Thyroid gland (tissue), 4 donors: ENCODE measurements around the gene GARNL3. TPM values are rescaled to one million over a fixed set of nuclear protein-coding genes. Genes with fewer than 3 reads are reported as not detected.

ENCODE experiments used
- DNase-seq, 2 donors: peaks; one replicate each; pipeline ENCODE4 v3.0.0-alpha.2; 2019
- H3K27ac ChIP-seq, 3 donors: fragments of 200-600 bp; sonication (generic); 1 replicate in 2 of 3; 2 replicates in 1 of 3; pipeline ENCODE4 v1.5.1; 2016 to 2019; ENCODE audit warnings: mild to moderate bottlenecking in 1 of 3, moderate library complexity in 1 of 3
- H3K27me3 ChIP-seq: fragments of 200-600 bp; sonication (generic); one replicate; pipeline ENCODE4 v1.5.1; 2019
- H3K36me3 ChIP-seq, 2 donors: fragments of 200-600 bp; sonication (generic); one replicate each; pipeline ENCODE4 v1.5.1; 2016 to 2019
- H3K4me1 ChIP-seq, 2 donors: fragments of 200-600 bp; sonication (generic); one replicate each; pipeline ENCODE4 v1.5.1; 2017 to 2019
- H3K4me3 ChIP-seq, 3 donors: fragments of 200-600 bp; sonication (generic); replicated peaks in 1 of 3; 1 replicate in 2 of 3; 2 replicates in 1 of 3; pipeline ENCODE4 v1.5.1; 2016; ENCODE audit warnings: mild to moderate bottlenecking in 1 of 3
- H3K9me3 ChIP-seq: fragments of 200-600 bp; sonication (generic); one replicate; pipeline ENCODE4 v1.5.1; 2017
- POLR2A ChIP-seq, 2 donors: fragments of 450-650 bp; IDR thresholded peaks; one replicate each; pipeline ENCODE4 v1.6.1; 2017; ENCODE audit warnings: antibody characterized with exemption in 2 of 2, mild to moderate bottlenecking in 2 of 2, moderate library complexity in 1 of 2
- WGBS, 2 donors: methylation state at CpG; one replicate each; pipeline ENCODE4 v1.1.5; 2017; 5-methylcytosine and 5-hydroxymethylcytosine counted together
- intact Hi-C: fragments of 100-400 bp; cut with DNase I; formaldehyde crosslinking; loops from one replicate; pipeline ENCODE4 v1.15.1; 2023
- total RNA-seq, 4 donors: library from RNA; depleted of rRNA; stranded (reverse); fragments of >200 nt; gene quantifications; one replicate each; pipeline ENCODE4 v1.2.3, GENCODE V29; 2016
- TF ChIP-seq, protein P1 (sequence below), 6 experiments: fragments of 200-600 bp in 3 of 6; fragments of 450-650 bp in 3 of 6; sonication (generic) in 3 of 6; IDR thresholded peaks; one replicate each; pipeline ENCODE4 v1.5.1; 2016 to 2019; ENCODE audit warnings: antibody characterized with exemption in 6 of 6, mild to moderate bottlenecking in 2 of 6, inconsistent platforms in 1 of 6, moderate library complexity in 1 of 6

Gene GARNL3
- total RNA-seq, 4 donors from 2014 or later = 14.6 to 49.1 (median 20.1) TPM

DNA sequence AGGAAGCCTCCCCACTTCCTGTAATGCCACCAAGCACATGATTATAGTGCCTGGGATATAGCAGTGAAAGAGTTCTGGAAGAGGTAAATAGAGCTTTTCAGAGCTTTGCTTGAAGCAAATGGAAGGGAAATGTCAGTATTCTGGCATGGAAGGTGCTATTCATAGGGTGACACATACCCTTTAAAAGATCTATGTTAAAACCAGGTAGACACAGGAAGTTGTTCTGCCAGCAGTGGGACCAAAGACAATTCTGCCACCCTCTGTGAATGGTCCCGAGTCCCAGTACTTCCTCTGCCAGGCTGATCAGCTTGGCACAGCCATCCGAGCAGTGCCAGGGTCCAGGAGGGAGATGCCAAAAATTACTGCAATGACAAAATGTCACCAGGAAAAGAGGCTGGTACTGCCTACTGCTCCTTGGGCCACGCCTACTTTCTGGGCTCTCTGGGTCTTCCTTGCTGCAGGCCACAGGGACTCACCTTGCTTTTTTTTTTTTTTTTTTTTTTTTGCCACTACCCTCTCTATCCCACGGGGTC is 26.7 kb downstream of the GARNL3 start:
- intact Hi-C loops = no loop called here
- TF ChIP-seq, protein P1, sequence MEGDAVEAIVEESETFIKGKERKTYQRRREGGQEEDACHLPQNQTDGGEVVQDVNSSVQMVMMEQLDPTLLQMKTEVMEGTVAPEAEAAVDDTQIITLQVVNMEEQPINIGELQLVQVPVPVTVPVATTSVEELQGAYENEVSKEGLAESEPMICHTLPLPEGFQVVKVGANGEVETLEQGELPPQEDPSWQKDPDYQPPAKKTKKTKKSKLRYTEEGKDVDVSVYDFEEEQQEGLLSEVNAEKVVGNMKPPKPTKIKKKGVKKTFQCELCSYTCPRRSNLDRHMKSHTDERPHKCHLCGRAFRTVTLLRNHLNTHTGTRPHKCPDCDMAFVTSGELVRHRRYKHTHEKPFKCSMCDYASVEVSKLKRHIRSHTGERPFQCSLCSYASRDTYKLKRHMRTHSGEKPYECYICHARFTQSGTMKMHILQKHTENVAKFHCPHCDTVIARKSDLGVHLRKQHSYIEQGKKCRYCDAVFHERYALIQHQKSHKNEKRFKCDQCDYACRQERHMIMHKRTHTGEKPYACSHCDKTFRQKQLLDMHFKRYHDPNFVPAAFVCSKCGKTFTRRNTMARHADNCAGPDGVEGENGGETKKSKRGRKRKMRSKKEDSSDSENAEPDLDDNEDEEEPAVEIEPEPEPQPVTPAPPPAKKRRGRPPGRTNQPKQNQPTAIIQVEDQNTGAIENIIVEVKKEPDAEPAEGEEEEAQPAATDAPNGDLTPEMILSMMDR (IDR thresholded peaks at IDR 0.05) = no peak
- TF ChIP-seq POLR2A (IDR thresholded peaks at IDR 0.05) = no peak
- 85 to 94% methylated on average over 4 of the region's 4 CpGs for WGBS, 2 donors
- no peaks in the 10 kb centered on the region for H3K9me3 ChIP-seq
- no peak for DNase-seq
- no peak overlapping the region for H3K4me3 ChIP-seq
- H3K27me3 ChIP-seq = no peaks in the 10 kb centered on the region
- no peaks in the 10 kb centered on the region for H3K36me3 ChIP-seq
- H3K27ac ChIP-seq = no peak overlapping the region
- peaks cover 1 to 4% of the 10 kb centered on the region in 2 donors for H3K4me1 ChIP-seq

DNA sequence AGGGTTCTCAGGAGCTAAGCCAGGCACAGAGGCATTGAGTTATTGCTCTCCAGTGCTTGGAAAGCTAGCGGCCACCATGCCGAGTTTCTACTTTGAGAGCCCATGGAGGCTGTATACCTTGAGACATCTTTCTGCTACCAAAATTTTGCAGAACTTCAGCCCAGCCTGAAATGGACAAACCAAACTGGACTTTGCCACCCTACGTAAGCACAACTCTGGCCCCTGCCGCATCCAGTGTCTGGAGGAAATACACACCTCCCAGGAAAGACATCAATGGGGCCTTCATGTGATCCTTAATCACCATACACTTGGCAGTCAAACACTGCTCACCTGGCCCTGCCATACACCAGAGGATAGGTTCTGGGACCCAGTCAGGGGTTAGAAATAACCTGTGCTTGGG is 27.8 kb downstream of the GARNL3 start:
- H3K9me3 ChIP-seq = no peaks in the 10 kb centered on the region
- no peak overlapping the region for H3K4me3 ChIP-seq
- no peak overlapping the region for H3K27ac ChIP-seq

GRCh38 chr9:127293328-127293727 is 28.8 kb downstream of the GARNL3 start:
- no peak for DNase-seq
- H3K9me3 ChIP-seq = no peaks in the 10 kb centered on the region
- H3K4me1 ChIP-seq = peaks cover 0 to 4% of the 10 kb centered on the region in 2 donors
- H3K36me3 ChIP-seq = no peaks in the 10 kb centered on the region
- H3K27ac ChIP-seq = no peak overlapping the region
- 67 to 87% methylated on average over 5 of the region's 5 CpGs for WGBS, 2 donors
- H3K4me3 ChIP-seq = no peak overlapping the region
- no peaks in the 10 kb centered on the region for H3K27me3 ChIP-seq
- intact Hi-C loops = no loop called here
- TF ChIP-seq, protein P1 (IDR thresholded peaks at IDR 0.05) = no peak
- TF ChIP-seq POLR2A (IDR thresholded peaks at IDR 0.05) = no peak

More for the DNA sequence above, 27.8 kb downstream of the GARNL3 start:
- TF ChIP-seq POLR2A (IDR thresholded peaks at IDR 0.05) = no peak
- TF ChIP-seq, protein P1 (IDR thresholded peaks at IDR 0.05) = no peak
- H3K36me3 ChIP-seq = no peaks in the 10 kb centered on the region
- no peaks in the 10 kb centered on the region for H3K27me3 ChIP-seq
- peaks cover 0 to 4% of the 10 kb centered on the region in 2 donors for H3K4me1 ChIP-seq
- 97 to 100% methylated on average over 2 to 4 of the region's 4 CpGs for WGBS, 2 donors
- DNase-seq = no peak
- intact Hi-C loops = no loop called here

GRCh38 chr9:127293767-127294166 is 29.2 kb downstream of the GARNL3 start:
- Histone ChIP-seq H3K27ac (no peak overlapping the region), H3K4me3 (no peak overlapping the region), H3K36me3 (no peaks in the 10 kb centered on the region), H3K4me1 (peaks cover 0 to 4% of the 10 kb centered on the region in 2 donors), H3K27me3 (no peaks in the 10 kb centered on the region), H3K9me3 (no peaks in the 10 kb centered on the region)
- intact Hi-C loops = no loop called here
- WGBS, 2 donors = 63 to 88% methylated on average over 1 of the region's 1 CpG
- TF ChIP-seq, protein P1 (IDR thresholded peaks at IDR 0.05) = no peak
- TF ChIP-seq POLR2A (IDR thresholded peaks at IDR 0.05) = no peak
- no peak for DNase-seq

DNA sequence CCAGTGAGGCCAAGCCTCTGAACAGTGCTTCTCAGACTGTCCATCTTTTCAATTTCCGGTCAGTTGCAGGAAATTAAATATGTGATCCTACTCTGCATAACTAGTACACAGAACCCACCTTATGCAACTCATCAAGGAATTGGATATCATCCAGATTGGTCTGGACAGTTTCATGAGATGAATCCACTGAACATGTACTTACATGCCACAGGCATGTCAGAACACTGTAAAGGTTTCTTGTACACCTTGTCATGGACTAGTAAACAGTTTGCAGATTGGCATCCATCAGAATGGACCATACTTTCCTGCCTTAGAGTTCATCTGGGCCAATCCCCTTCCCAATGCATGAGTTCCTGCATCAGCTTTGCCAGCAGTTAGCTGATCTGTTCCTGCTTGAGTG is 30.4 kb downstream of the GARNL3 start:
- WGBS, 2 donors = 92 to 93% methylated on average over 1 of the region's 1 CpG
- no peak for DNase-seq
- intact Hi-C loops = no loop called here

More for the DNA sequence above, 30.4 kb downstream of the GARNL3 start:
- H3K4me1 ChIP-seq = peaks cover 0 to 4% of the 10 kb centered on the region in 2 donors
- no peak overlapping the region for H3K4me3 ChIP-seq
- H3K27me3 ChIP-seq = no peaks in the 10 kb centered on the region
- no peaks in the 10 kb centered on the region for H3K36me3 ChIP-seq
- H3K27ac ChIP-seq = no peak overlapping the region
- TF ChIP-seq, protein P1 (IDR thresholded peaks at IDR 0.05) = no peak
- TF ChIP-seq POLR2A (IDR thresholded peaks at IDR 0.05) = no peak
- no peaks in the 10 kb centered on the region for H3K9me3 ChIP-seq
